Measurements from ENCODE around the gene GMFB.

The GMFB gene

DNA sequence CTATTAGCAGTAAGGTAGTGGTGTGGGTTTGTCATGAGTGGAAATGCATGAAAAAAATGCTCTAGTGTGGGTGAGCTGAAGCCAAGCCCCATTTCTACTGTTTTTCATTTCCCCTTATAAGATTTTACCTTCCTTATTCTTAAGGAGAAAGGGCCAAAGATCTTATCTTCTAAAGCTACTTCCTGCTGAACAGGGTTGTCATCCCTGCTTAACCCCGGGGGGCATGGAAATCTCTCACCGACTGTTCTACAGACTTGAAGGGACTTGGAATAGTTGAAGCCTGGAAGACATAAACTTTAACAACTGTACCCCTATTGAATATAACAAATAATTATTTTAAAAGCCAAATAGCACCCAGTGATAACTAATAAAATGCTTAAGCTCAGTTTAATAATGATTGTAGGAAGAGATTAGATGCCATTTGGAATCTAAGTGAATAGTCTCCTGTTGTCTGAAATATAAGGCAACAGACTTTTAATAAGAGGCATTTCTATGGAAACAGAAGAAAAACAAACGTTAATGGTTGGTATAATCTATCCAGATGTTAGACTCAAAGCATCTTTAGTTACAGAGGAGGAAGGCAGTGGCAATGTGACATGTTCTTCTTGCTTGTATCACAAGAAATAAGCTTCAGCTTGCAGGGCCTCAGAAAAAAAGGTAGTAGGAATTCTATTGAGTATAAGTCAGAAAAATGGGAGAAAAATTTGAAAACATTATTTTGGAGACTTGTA is 1.8 kb upstream of the GMFB start:
- DNase-seq (ENCODE audit: low read depth in 2 of 2), result no peak

DNA sequence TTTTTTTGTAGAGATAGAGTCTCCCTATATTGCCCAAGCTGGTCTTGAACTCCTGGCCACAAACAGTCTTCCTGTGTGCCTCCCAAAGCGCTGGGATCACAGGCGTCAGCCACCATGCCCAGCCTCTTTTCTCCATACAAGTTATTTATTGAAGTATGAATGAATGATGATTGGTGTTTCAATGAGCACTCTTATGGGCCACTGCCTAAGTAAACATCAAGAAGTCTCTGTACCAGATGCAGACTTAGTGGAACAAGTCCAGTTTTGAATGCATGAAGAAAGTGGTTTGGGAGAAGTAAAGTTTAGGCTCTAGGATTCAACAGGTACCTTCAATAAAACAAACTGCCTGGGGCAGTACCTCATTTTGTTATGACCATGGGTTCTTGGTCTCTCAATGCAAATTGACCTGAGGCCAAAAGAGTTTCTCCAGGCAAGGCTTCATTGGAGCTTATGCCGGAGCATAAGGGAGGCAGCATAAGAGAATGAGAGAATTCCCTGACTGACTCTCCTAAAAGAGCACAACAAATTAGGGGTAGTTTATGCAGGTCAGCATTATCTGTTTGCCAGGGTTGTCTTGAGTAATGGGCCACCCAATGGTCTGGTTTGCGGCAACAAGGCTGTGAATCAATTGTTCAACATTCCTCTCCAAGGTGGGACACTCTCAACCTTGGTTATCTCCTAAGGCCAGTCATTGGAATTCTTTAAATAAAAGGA is 1.1 kb upstream of the GMFB start:
- DNase-seq (ENCODE audit: low read depth in 2 of 2), result no peak

DNA sequence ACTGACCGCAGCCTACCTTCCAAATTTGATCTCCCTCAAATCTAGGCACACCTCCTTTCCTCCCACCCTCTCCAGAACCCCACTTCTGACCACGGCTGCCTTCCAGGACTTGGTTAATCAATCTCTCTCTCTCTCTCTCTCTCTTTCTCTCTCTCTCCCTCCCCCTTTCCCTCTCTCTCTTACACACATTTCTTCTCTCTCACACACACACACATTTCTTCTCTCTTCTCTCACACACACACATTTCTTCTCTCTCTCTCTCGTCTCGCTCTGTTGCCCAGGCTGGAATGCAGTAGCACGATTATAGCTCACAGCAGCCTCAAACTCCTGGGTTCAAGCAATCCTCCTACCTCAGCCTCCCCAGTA is 521 bp upstream of the GMFB start:
- DNase-seq (ENCODE audit: low read depth in 2 of 2), result no peak

DNA sequence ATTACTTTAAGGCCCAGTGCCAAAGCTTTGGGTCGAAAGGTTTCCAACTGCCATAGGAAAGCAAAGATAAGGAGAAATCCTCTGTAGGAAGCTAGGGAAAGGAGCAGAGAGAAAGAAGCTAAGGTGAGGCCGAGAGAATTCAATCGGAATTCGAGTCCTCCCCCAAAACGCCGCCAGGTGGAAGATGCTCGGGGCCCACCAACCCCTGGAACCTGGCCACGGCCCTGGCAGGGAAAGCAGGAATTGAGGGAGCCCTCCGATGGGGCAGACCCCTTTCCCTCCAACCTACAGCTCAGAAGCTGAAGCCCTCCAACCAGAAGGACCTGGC is 498 bp downstream of the GMFB start:
- no peak for DNase-seq (ENCODE audit: low read depth in 2 of 2)

DNA sequence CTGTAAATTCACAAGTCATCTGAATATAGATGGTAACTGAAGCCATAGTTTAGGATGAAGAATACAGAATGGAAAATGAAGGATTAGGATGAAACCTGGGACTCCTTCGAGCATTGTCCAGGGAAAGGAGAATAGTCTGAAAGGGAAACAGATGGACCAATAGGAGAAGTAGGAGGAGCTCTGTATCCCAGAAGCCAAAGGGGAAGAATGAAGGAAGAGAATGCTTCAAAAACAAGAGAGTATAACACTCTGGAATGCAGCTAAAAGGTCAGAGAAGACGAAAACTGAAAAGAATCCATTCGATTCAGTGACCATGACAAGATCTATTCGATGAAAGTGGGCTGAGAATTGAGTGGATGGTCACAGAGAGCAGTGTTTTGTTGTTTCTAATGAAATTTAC is 1.0 kb downstream of the GMFB start:
- no peak for DNase-seq (ENCODE audit: low read depth in 2 of 2)

DNA sequence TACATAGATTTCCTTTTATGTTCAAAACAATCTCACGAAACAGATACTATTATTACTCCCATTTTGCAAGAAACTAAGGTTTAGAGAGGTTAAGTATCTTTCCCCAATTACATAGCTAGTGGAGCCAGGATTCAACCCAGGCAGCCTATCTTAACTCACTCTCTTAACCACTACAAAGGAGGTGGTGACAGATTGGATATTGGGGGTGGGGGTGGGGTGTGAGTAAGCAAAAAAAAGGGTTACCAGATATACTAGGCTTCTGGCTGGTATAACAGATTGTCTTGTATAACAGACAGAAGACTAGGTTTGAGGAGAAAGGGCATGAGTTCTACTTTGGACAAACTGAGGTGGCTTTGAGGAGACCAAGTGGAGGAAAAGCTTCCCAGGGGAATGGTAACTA is 2.1 kb downstream of the GMFB start:
- no peak for DNase-seq (ENCODE audit: low read depth in 2 of 2)

DNA sequence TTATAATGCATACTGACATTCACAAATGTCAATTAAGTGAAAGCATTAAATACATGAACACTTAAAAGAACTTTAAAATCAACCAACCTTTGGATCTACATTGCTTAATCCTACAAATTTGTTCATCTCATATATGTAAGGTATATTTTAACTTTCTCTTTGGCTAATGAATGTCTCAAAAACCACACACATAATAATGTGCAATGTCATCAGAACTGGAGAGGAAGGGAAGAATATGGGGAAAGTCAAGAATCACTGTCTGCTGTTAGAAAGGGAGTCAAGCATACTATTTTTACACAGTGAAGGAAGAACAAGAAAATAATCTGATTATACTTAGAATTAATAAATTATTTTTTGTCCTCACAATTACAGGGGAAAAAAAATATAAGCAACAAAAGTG is 4.9 kb downstream of the GMFB start:
- no peak for DNase-seq (ENCODE audit: low read depth in 2 of 2)

DNA sequence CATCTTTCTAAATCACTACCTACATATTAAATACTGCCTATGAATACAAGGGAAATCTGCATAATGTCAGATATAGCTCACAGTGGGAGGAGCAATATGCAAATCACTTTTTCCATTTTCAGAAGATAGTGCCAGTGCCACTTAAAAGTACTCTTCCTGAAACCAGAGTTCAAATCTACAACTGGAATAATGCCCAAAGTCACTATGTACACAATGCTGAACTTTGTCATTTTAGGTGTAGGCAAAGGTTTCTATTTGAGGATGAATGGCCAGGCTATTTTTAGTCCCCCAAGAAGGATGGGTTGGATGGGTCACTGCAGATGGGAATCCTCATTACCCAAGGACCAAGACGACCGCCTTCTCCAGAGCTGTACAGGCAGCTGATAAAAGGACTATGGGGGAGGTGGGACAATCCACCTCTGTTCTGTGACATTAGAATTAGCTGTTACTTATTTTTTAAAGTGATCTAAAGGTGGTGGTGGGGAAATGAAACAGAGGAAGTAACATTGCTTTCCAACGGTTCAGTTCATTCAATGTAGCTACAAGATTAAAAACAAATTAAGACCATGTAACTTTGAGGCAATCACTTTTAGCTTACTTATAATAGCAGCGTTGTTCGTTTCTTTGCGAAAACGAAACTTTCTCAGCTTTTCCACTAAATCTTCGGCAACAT is 5.6 kb downstream of the GMFB start:
- DNase-seq (ENCODE audit: low read depth in 2 of 2), result no peak

DNA sequence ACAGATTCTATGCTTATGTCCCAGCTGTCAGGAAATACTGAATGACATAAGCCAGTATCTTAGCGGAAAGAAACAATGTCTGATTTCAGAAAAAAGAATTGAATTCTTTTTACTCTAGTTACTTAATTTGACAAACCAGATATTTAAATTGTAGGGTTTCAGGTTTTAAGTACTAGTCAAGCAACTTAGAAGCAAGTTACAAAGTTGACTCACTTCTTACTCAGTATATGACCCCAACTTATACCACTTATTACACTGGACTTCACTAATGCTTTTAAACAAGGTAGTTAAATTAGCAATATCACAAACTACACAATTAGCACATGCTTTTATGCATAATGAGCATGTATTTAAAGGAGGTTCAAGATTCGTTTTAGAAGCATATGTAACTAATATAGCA is 7.1 kb downstream of the GMFB start:
- DNase-seq (ENCODE audit: low read depth in 2 of 2), result no peak

DNA sequence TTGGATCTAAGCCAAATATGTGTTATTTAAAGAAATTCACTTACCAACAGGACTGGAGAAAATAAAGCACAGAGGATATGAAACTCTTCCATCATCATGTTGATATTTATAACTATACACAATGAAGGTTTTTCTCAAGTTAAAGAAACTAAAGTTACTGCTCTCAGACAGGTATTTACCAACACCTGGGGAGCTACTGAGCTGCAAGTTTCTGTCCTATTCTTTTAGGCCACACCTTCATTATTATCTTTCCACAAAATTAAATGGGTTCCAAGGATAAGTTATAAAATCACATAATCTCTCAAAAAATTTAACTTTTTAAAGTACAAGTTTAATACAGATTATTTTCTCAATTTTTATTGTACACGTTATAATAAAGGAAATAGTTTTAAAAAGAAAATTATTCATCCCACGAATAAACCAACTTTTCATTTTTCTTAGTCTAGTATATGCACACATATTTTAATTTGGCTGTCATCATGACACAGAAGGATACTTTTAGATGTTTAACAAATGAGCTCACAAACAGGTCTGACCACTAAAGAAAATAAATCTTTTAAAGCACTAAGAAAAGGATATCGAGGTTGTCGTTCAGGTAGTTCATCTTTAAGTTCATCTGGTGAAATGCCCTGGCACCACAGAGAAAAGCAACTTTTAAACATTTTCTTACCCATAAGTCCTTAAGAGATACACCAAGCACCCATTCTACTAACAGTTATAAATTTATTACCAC is 7.8 kb downstream of the GMFB start:
- DNase-seq (ENCODE audit: low read depth in 2 of 2), result no peak

DNA sequence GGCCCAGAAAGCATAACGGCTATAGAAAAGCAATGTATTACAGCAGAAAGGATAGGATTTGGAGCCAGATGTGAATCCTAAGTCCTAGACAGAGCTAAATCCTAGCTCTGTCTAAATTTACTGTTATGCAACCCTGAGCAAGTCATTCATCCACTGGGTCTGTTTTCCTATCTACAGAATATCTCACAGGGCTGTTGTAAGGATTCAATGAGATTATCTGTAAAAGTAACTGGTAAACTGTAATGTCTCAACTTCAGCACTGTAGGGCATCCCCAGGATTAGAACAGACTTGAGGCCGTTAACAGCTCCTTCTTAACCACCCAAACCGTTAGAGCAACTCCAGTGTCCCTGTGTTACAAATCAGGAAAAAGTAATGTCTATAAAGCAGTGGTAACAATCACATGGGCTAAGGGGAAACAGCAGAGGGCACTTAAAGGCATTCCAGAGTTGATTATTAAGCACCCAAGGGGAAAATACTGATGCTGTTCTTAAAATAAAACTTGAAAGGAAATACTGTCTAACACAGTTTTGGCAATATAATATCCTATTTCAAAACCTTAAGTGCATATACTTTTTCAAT is 10.1 kb downstream of the GMFB start:
- no peak for DNase-seq (ENCODE audit: low read depth in 2 of 2)

DNA sequence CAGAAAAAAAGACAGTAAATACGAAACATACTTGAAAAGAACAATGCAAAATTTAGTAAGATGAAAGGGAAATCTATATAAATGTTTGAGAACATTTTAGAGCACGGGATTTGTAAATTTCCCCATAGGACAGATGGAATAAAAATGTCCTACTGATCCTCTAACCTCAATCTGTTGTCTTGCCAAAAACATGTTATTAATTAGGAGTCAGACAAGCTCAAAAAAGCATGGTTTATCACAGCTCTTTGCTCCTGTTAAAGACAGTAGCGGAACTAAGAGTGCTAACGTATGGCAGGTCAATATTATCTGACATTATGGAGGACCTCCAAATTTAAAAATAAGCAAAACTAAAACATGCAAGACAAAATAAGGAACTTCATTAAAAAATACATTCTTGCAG is 12.9 kb downstream of the GMFB start:
- peak; percentile 35 to 45 for DNase-seq (ENCODE audit: low read depth in 2 of 2)

DNA sequence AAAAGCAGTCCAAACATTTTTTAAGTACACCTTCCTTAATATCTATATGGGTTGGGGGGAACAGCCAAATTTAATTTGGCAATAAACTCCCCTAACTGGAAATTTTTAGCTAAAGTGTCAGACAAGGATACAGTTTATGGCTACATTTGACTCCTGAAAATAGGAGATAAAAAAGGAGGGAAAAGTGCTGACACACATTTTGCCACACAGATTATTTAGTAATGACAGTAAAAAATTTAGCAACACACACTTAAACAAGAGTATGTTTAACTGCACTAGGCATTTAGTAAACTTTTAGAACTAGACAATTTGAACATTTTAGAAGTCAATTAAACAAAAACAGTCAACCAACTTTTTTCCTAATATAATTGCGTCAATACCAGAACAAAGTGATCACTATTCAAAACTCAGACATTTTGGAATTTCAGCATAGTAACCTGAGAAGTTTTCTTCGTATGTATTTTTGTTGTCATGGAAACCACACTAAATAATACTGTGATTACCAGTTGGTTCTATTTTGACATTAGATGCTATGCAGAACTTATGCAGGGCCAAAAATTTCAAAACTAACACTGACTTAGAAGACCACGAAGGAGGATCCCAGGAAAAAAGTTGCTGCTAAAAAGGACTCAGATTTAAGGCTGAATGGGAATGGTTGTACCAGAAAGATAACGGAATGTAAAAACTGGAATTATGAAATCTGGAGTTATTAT is 13.4 kb downstream of the GMFB start:
- no peak for DNase-seq (ENCODE audit: low read depth in 2 of 2)

DNA sequence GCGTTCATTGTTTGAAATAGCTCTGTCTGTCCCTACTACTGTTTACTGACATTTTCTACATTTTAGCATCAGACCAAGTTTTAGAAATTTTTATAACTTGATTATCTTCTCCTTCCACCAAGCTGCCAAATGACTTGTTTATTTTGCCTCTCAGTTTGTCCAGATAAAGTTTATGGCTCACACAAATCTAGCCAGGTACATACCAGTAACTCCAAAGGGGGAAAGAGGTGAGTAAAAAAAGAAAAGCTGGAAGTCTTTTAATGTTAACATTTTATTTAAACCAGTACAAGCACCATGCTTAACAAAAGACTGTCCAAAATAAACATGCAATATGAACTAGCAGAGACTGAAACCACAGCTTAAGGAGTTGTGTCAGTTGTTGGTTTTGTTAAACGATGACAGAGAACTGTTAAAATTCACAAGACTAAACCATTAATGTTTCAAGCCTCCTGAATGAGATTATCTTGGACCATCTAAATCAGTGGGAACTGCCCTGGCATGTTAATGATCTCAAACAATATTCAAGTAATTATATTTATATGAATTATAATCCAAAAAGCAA is 14.5 kb downstream of the GMFB start:
- DNase-seq (ENCODE audit: low read depth in 2 of 2), result no peak

DNA sequence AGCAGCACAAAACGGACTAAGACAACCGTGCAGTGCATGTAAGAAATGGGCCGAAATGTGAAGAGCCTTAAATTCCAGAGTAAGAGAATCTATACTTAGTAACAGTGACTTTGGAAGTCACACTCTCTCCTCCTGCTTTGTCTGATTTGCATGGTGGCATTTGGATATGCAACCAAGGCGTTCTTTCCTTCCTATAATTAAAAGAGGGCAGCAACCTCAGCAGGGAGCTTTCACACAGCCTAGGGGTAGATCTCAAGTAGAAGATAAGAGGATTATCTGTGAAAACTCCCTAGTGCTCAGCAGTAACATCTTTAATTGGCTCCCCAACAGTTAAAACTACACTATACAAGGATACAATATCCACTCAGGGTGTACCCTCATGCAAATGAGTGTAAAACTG is 16.5 kb downstream of the GMFB start:
- DNase-seq (ENCODE audit: low read depth in 2 of 2), result no peak

DNA sequence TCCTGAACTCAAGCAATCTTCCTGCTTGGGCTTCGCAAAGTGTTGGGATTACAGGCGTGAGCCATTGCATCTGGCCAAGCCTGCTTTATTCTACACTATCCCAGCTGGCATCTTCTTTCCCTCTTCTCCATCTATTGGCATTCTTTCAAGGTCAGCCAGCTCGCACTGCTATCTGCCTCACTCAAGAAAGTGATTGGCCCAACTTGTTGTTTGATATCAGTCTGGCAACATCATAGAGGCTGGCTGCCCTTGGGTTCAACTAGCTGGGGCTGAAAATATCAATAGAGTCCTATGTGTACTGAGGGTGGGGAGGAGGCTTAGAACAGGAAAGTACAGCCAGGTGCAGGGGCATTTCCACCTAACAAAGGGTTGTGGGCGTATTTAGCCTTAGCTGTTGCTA is 17.1 kb downstream of the GMFB start:
- DNase-seq (ENCODE audit: low read depth in 2 of 2), result no peak

DNA sequence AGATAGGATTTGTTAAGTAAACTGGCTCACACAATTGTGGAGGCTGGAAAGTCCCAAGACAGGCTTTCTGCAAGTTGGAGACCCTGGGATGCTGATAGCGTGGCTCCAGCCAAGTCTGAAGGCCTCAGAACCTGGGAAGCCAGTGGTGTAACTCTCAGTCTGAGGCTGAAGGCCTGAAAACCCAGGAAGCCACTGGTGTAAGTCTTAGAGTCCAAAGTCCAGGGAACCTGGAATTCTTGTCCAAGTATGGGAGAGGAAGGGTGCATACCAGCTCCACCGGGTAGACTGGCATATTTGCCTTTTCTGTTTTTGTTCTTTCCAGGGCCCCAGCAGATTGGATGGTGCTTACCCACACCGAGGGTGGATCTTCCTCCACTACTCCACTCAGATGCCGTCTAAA is 18.1 kb downstream of the GMFB start:
- no peak for DNase-seq (ENCODE audit: low read depth in 2 of 2)

DNA sequence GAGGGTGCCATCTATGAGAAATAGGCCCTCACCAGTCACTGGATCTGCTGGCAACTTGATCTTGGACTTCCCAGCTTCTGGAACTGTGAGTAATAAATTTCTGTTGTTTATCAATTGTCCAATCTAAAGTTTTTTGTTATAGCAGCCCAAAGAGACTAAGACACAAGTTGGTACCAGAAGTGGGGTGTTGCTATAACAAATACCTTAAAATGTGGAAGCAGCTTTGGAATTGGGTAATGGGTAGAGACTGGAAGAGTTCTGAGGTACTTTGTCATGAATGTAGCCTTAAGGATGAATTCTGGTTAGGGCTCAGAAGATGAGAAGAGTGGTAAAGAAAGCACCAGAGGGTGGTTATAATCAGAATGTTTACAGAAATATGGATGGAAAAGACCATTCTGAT is 21.5 kb downstream of the GMFB start:
- DNase-seq (ENCODE audit: low read depth in 2 of 2), result no peak

DNA sequence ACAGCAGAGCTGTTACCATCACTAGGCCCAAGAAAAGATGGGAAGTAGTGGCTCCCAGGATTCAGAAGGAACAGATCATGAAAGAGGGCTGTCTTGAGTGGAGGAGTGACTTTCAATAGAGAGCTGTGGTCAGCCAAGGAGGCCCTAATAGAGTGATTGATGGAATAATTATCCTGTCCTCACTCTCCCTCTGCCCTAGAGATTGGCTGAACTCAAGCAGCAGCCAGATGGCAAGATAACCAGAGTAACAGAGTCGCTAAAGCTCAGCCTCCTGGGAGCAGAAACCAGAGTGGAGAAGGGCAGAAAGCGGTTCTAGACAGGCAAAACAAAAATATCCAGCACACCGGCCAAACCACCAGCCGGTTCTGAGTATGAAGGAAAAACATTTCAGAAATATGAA is 23.1 kb downstream of the GMFB start:
- no peak for DNase-seq (ENCODE audit: low read depth in 2 of 2)

DNA sequence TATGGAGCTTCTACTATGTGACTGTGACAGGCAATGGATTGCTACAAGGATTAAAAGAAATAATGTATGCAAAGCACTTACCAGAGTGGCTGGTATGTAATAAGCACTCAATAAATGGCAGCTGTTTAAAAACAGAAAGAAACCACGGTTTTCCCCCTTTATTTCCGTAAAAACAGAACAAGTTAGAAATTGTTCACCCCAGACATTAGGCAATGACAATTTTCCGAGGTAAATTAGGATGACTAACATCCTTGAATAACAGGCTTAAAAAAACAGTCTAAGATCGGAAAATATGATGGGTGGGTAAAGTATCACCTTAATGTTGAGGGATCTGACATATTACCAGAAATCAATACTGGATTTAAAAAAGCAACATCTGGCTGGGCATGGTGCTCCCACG is 26.7 kb downstream of the GMFB start:
- no peak for DNase-seq (ENCODE audit: low read depth in 2 of 2)

DNA sequence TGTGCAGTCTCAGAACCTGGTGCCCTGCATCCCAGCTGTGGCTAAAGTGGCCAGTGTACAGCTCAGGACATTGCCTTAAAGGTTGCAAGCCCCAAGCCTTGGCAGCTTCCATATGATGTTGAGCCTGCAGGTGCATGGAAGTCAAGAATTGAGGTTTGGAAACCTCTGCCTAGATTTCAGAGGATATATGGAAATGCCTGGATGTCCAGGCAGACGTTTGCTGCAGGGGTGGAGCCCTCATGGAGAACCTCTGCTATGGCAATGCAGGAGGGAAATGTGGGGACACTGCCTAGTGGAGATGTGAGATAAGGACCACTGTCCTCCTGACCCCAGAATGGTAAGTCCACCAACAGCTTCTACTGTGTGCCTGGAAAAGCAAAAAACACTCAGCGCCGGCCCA is 29.7 kb downstream of the GMFB start:
- no peak for DNase-seq (ENCODE audit: low read depth in 2 of 2)

Data from fibroblast of skin of left quadriceps (primary cell).